GM12801 (cell line): Measurements from ENCODE around the gene C10orf62.

Experiments
- TF ChIP-seq, protein P1 (sequence below): IDR thresholded peaks from one replicate; pipeline ENCODE4 v1.5.1; 2011; ENCODE audit warnings: control low read depth; ENCODE audit not compliant: insufficient read length; ENCODE audit errors: extremely low read depth

C10orf62 gene

GRCh38 chr10:97590082-97590747 is 694 bp downstream of the C10orf62 start:
- TF ChIP-seq, protein P1, sequence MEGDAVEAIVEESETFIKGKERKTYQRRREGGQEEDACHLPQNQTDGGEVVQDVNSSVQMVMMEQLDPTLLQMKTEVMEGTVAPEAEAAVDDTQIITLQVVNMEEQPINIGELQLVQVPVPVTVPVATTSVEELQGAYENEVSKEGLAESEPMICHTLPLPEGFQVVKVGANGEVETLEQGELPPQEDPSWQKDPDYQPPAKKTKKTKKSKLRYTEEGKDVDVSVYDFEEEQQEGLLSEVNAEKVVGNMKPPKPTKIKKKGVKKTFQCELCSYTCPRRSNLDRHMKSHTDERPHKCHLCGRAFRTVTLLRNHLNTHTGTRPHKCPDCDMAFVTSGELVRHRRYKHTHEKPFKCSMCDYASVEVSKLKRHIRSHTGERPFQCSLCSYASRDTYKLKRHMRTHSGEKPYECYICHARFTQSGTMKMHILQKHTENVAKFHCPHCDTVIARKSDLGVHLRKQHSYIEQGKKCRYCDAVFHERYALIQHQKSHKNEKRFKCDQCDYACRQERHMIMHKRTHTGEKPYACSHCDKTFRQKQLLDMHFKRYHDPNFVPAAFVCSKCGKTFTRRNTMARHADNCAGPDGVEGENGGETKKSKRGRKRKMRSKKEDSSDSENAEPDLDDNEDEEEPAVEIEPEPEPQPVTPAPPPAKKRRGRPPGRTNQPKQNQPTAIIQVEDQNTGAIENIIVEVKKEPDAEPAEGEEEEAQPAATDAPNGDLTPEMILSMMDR = no peak

GRCh38 chr10:97590748-97591495 is 1.4 kb downstream of the C10orf62 start:
- TF ChIP-seq, protein P1 = no peak

GRCh38 chr10:97593421-97593820 is 3.9 kb downstream of the C10orf62 start:
- TF ChIP-seq, protein P1 = no peak

GRCh38 chr10:97596101-97597082 is 6.9 kb downstream of the C10orf62 start:
- TF ChIP-seq, protein P1 = no peak

- TF ChIP-seq, protein P1 = no peak
These were observed 8.3 kb downstream of the C10orf62 start for GRCh38 chr10:97597778-97598177.

DNA sequence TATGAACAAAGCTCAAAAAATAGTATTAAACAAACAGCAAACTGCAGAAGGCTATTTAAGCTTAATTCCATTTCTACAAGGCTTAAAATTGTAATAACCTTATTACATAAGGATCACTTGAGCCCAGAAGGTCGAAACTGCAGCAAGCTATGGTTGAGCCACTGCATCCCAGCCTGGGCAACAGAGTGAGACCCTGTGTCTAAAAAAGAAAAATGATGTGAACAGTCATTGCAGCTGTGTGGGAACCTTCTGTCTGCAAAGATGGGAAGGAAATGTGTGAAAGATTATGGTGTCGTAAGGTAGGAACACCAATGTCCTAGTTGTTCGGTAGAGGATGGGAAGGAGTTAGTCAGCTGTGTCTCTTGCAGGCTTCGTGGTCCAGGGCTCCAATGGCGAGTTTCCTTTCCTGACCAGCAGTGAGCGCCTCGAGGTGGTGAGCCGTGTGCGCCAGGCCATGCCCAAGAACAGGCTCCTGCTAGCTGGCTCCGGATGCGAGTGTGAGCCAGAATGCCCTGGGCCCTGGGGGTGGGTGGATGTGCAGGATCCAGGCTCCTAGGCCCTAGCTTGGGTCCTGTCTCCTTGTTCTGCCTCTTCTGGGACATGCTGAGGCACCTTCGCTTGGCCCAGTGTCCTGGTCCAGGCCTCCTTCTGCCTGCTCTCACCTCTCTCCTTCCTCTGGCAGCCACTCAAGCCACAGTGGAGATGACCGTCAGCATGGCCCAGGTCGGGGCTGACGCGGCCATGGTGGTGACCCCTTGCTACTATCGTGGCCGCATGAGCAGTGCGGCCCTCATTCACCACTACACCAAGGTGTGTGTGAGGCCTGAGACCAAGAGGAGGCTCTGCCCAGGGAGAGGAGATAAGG is 9.1 kb downstream of the C10orf62 start:
- TF ChIP-seq, protein P1 = no peak
